HepG2 (cell line): ENCODE results near the gene KIZ. TPM values are rescaled to one million over a fixed set of nuclear protein-coding genes. Genes with fewer than 3 reads are reported as not detected.

Experiments
- ASH2L ChIP-seq: fragments of 300-600, 200-600 bp; sonication (generic); IDR thresholded peaks from 2 replicates; pipeline ENCODE4 v1.7.0; 2017; ENCODE audit warnings: low read depth, mild to moderate bottlenecking, moderate library complexity, mixed read lengths, low read length; ENCODE audit not compliant: insufficient read length
- BRF2 ChIP-seq: sonication (generic); formaldehyde crosslinking; IDR thresholded peaks from 2 replicates; pipeline ENCODE4 v1.8.1; 2022; ENCODE audit warnings: mild to moderate bottlenecking, missing genetic modification reagents
- GABPB1 ChIP-seq: IDR thresholded peaks from 2 replicates; pipeline ENCODE4 v1.6.1; 2016; ENCODE audit warnings: mild to moderate bottlenecking, missing genetic modification reagents, moderate library complexity, missing compliant biosample characterization
- HNF1B ChIP-seq: sonication (generic); formaldehyde crosslinking; IDR thresholded peaks from 2 replicates; pipeline ENCODE4 v1.5.1; 2020; ENCODE audit warnings: mild to moderate bottlenecking, moderate library complexity, missing genetic modification reagents
- IRF2 ChIP-seq: IDR thresholded peaks from 2 replicates; pipeline ENCODE4 v1.6.1; 2018; ENCODE audit warnings: missing genetic modification reagents, missing compliant biosample characterization
- JUN ChIP-seq: sonication (generic); formaldehyde crosslinking; IDR thresholded peaks from 2 replicates; pipeline ENCODE4 v1.4.0; 2020; ENCODE audit warnings: mild to moderate bottlenecking, missing genetic modification reagents
- MYPOP ChIP-seq: sonication (generic); formaldehyde crosslinking; IDR thresholded peaks from 2 replicates; pipeline ENCODE4 v1.8.1; 2023; ENCODE audit warnings: mild to moderate bottlenecking, moderate library complexity, missing genetic modification reagents
- RBM39 ChIP-seq: fragments of 200-400 bp; formaldehyde crosslinking; IDR thresholded peaks from one replicate; pipeline ENCODE4 v1.6.1; 2018; ENCODE audit warnings: antibody characterized with exemption, mild to moderate bottlenecking, low read depth, low read length; ENCODE audit not compliant: poor library complexity, severe bottlenecking
- RELA ChIP-seq: sonication (generic); formaldehyde crosslinking; IDR thresholded peaks from 2 replicates; pipeline ENCODE4 v1.4.0; 2020; ENCODE audit warnings: missing genetic modification reagents
- SAP130 ChIP-seq: IDR thresholded peaks from 2 replicates; pipeline ENCODE4 v1.6.1; 2016; ENCODE audit warnings: low read depth
- SP140L ChIP-seq: sonication (generic); formaldehyde crosslinking; IDR thresholded peaks from 2 replicates; pipeline ENCODE4 v1.4.0; 2020; ENCODE audit warnings: missing genetic modification reagents, borderline replicate concordance
- TARDBP ChIP-seq: sonication (generic); formaldehyde crosslinking; IDR thresholded peaks from 2 replicates; pipeline ENCODE4 v1.8.0; 2022; ENCODE audit warnings: mild to moderate bottlenecking, missing genetic modification reagents
- TCF7 ChIP-seq: sonication (generic); IDR thresholded peaks from 2 replicates; pipeline ENCODE4 v1.6.1; 2016; ENCODE audit warnings: antibody characterized with exemption, low read depth
- ZMAT3 ChIP-seq: sonication (generic); formaldehyde crosslinking; conservative IDR thresholded peaks from 2 replicates; pipeline ENCODE4 v1.7.0; 2021; ENCODE audit warnings: missing genetic modification reagents
- ZNF207 ChIP-seq: fragments of 450-650 bp; IDR thresholded peaks from 2 replicates; pipeline ENCODE4 v1.6.1; 2016; ENCODE audit warnings: antibody characterized with exemption, borderline replicate concordance
- ZNF225 ChIP-seq: sonication (generic); formaldehyde crosslinking; IDR thresholded peaks from 2 replicates; pipeline ENCODE4 v1.4.0; 2020; ENCODE audit warnings: mild to moderate bottlenecking, missing genetic modification reagents
- ZNF343 ChIP-seq: sonication (generic); formaldehyde crosslinking; IDR thresholded peaks from 2 replicates; pipeline ENCODE4 v1.4.0; 2020; ENCODE audit warnings: mild to moderate bottlenecking, missing genetic modification reagents
- ZNF383 ChIP-seq: sonication (generic); formaldehyde crosslinking; IDR thresholded peaks from 2 replicates; pipeline ENCODE4 v1.4.0; 2020; ENCODE audit warnings: missing genetic modification reagents, mild to moderate bottlenecking, borderline replicate concordance
- ZNF414 ChIP-seq: sonication (generic); formaldehyde crosslinking; IDR thresholded peaks from 2 replicates; pipeline ENCODE4 v1.5.0; 2020; ENCODE audit warnings: missing genetic modification reagents
- ZNF547 ChIP-seq: sonication (generic); formaldehyde crosslinking; IDR thresholded peaks from 2 replicates; pipeline ENCODE4 v1.5.1; 2020; ENCODE audit warnings: mild to moderate bottlenecking, missing genetic modification reagents
- ZNF639 ChIP-seq: conservative IDR thresholded peaks from 2 replicates; pipeline ENCODE4 v1.6.1; 2018; ENCODE audit warnings: missing genetic modification reagents
- ZNF7 ChIP-seq: IDR thresholded peaks from 2 replicates; pipeline ENCODE4 v1.6.1; 2016; ENCODE audit warnings: missing biosample characterization, missing genetic modification reagents
- ZNF709 ChIP-seq: sonication (generic); formaldehyde crosslinking; IDR thresholded peaks from 2 replicates; pipeline ENCODE4 v1.5.0; 2020; ENCODE audit warnings: mild to moderate bottlenecking, missing genetic modification reagents
- polyA plus RNA-seq, 8 experiments: library from polyadenylated mRNA; depleted of rRNA in 3 of 8; stranded (reverse) in 7 of 8; unstranded in 1 of 8; fragments of >200 nt; fragmentation: Illumina TruSeq in 4 of 8; extraction: Trizol in 4 of 8; gene quantifications; 2 replicates each; pipeline versions ENCODE4 v1.2.1 to v1.2.3, GENCODE V29; 2011 to 2016; ENCODE audit warnings: low read depth in 4 of 8, missing spikeins in 1 of 8, mixed read lengths in 1 of 8; ENCODE audit not compliant: insufficient read depth in 1 of 8
- total RNA-seq, 5 experiments: library from RNA; depleted of rRNA; stranded (reverse); fragments of >200 nt; fragmentation: Illumina TruSeq; extraction: Trizol; gene quantifications; 2 replicates each; pipeline ENCODE4 v1.2.3, GENCODE V29; 2016; ENCODE audit warnings: low read depth in 1 of 5

The KIZ gene
- total and polyA plus RNA-seq, 2 of the 13 experiments (the other 11 are each of a cell fraction or from before 2014, with no cell fraction given): 46.3 to 114 TPM

- no peak for TF ChIP-seq TARDBP (CRISPR knock-in tag)
- TF ChIP-seq ZNF343 (CRISPR knock-in tag): no peak
- no peak for TF ChIP-seq SP140L (CRISPR knock-in tag)
- no peak for TF ChIP-seq IRF2
- TF ChIP-seq ZNF383 (CRISPR knock-in tag): no peak
- no peak for TF ChIP-seq BRF2
- TF ChIP-seq RELA (CRISPR knock-in tag): no peak
- no peak for TF ChIP-seq ZNF709 (CRISPR knock-in tag)
- no peak for TF ChIP-seq GABPB1 (CRISPR knock-in tag)
- no peak for TF ChIP-seq JUN (CRISPR knock-in tag)
- peak; percentile 20; the same call in 1 of the 2 replicates for TF ChIP-seq ZNF414 (CRISPR knock-in tag)
- 0 out of 2 replicates have a peak, but pooled peaks have one; percentile 36 for TF ChIP-seq ZNF225
- no peak for TF ChIP-seq RBM39
- no peak for TF ChIP-seq ZMAT3 (CRISPR knock-in tag)
- TF ChIP-seq MYPOP (CRISPR knock-in tag): no peak
- TF ChIP-seq TCF7: no peak
- TF ChIP-seq ZNF639: no peak
- no peak for TF ChIP-seq ZNF207
- TF ChIP-seq HNF1B: no peak
- no peak for TF ChIP-seq SAP130 (CRISPR knock-in tag)
- no peak for TF ChIP-seq ZNF547
- TF ChIP-seq ZNF7 (CRISPR knock-in tag): no peak
- TF ChIP-seq ASH2L: no peak
These were observed 8.2 kb downstream of the KIZ start (continued) for GRCh38 chr20:21133917-21134622.
